GM19372 (cell line): ENCODE results near the gene CRYGN.

Experiments used
- ATAC-seq: cut with Tn5 transposase; IDR thresholded peaks from one replicate; pipeline ENCODE4 v1.9.1; 2021; ENCODE audit warnings: mild to moderate bottlenecking, low read depth, moderate library complexity; ENCODE audit not compliant: unreplicated experiment

The CRYGN gene

GRCh38 chr7:151393031-151393977 lies 46.6 kb downstream of the CRYGN start:
- no peak for ATAC-seq

GRCh38 chr7:151392426-151392825 lies 47.5 kb downstream of the CRYGN start:
- ATAC-seq: no peak

- no peak for ATAC-seq
These were observed 47.9 kb downstream of the CRYGN start for GRCh38 chr7:151392002-151392401.

GRCh38 chr7:151391358-151391730 lies 48.6 kb downstream of the CRYGN start:
- no peak for ATAC-seq

- no peak for ATAC-seq
These were observed 49.2 kb downstream of the CRYGN start for GRCh38 chr7:151390598-151391357.

- no peak for ATAC-seq
These were observed 50.0 kb downstream of the CRYGN start for GRCh38 chr7:151389768-151390597.

- ATAC-seq: no peak
These were observed 50.7 kb downstream of the CRYGN start for GRCh38 chr7:151389096-151389767.

- ATAC-seq: no peak
These were observed 51.5 kb downstream of the CRYGN start for GRCh38 chr7:151388430-151388829.

- no peak for ATAC-seq
These were observed 52.0 kb downstream of the CRYGN start for GRCh38 chr7:151388007-151388297.

- no peak for ATAC-seq
These were observed 52.6 kb downstream of the CRYGN start for GRCh38 chr7:151387161-151388006.

GRCh38 chr7:151386301-151387160 lies 53.4 kb downstream of the CRYGN start:
- ATAC-seq: no peak

GRCh38 chr7:151385626-151386300 lies 54.2 kb downstream of the CRYGN start:
- no peak for ATAC-seq

- ATAC-seq: no peak
These were observed 54.9 kb downstream of the CRYGN start for GRCh38 chr7:151384776-151385625.

- no peak for ATAC-seq
These were observed 55.6 kb downstream of the CRYGN start for GRCh38 chr7:151384352-151384697.

GRCh38 chr7:151383638-151384351 lies 56.1 kb downstream of the CRYGN start:
- ATAC-seq: no peak

- ATAC-seq: no peak
These were observed 57.7 kb downstream of the CRYGN start for GRCh38 chr7:151382079-151382885.
